Adrenal gland (tissue), 5 donors: ENCODE results near the gene PUS3.

ENCODE experiments used
- POLR2A ChIP-seq, 2 donors: fragments of 450-650 bp; IDR thresholded peaks; one replicate each; pipeline ENCODE4 v1.6.1; 2017; ENCODE audit warnings: antibody characterized with exemption in 2 of 2, mild to moderate bottlenecking in 2 of 2, moderate library complexity in 1 of 2
- TF ChIP-seq, protein P1 (sequence below), 6 experiments: fragments of 450-650 bp in 4 of 6; fragments of 200-600 bp in 2 of 6; sonication (generic) in 1 of 6; IDR thresholded peaks; 1 replicate in 5 of 6; 2 replicates in 1 of 6; pipeline versions ENCODE4 v1.5.1 to v1.8.0; 2016 to 2021; ENCODE audit warnings: antibody characterized with exemption in 6 of 6, mild to moderate bottlenecking in 2 of 6, moderate library complexity in 1 of 6
- donor health status: DM: no; HTN: no; CAD: no.

DNA sequence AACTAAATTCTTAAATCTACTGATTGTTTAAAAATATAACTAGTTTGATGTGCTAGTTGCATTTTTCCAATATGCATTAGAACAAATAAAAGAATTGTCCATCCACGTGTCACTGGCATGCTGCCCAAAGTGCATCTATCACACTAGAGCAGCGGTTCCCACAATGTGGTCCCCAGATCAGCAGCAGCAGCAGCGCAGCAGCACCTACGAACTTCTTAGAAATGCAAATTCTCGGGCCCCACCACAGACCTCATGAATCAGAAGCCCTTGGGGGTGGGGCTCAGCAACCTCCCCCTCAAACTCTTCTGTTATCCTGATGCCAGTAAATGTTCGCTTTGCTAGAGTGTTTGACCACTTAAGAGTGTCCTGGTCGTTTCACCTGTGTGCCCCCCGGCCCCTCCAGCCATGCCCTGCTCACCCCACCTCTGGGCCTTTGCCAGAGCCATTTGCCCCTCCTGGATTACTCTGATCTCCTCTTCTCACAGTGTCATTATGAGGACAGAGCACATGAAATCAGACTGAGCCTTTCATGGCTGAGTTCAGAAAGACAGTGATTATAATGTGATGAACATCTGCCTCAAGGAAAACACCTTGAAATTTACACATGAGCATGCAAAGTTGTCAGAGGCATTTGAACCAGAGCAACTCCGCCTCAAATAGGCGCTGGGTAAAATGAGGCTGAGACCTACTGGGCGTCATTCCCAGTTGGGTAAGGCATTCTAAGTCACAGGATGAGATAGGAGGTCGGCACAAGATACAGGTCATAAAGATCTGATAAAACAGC is 30.2 kb upstream of the PUS3 start:
- no peak for TF ChIP-seq POLR2A (IDR thresholded peaks at IDR 0.05)
- TF ChIP-seq, protein P1, sequence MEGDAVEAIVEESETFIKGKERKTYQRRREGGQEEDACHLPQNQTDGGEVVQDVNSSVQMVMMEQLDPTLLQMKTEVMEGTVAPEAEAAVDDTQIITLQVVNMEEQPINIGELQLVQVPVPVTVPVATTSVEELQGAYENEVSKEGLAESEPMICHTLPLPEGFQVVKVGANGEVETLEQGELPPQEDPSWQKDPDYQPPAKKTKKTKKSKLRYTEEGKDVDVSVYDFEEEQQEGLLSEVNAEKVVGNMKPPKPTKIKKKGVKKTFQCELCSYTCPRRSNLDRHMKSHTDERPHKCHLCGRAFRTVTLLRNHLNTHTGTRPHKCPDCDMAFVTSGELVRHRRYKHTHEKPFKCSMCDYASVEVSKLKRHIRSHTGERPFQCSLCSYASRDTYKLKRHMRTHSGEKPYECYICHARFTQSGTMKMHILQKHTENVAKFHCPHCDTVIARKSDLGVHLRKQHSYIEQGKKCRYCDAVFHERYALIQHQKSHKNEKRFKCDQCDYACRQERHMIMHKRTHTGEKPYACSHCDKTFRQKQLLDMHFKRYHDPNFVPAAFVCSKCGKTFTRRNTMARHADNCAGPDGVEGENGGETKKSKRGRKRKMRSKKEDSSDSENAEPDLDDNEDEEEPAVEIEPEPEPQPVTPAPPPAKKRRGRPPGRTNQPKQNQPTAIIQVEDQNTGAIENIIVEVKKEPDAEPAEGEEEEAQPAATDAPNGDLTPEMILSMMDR (IDR thresholded peaks at IDR 0.05) = no peak
